Measurements from ENCODE around the gene DERL3.

The DERL3 gene

GRCh38 chr22:23801886-23802377 is 36.9 kb downstream of the DERL3 start:
- no peak for DNase-seq

GRCh38 chr22:23801238-23801821 is 37.5 kb downstream of the DERL3 start:
- no peak for DNase-seq

- no peak for DNase-seq
Measured at GRCh38 chr22:23800297-23801237, 38.2 kb downstream of the DERL3 start.

GRCh38 chr22:23796461-23796860 is 42.3 kb downstream of the DERL3 start:
- peak; percentile 64 for DNase-seq

GRCh38 chr22:23793326-23793725 is 45.5 kb downstream of the DERL3 start:
- no peak for DNase-seq

GRCh38 chr22:23791738-23792645 is 46.8 kb downstream of the DERL3 start:
- no peak for DNase-seq

- DNase-seq = peak; percentile 70
Measured at GRCh38 chr22:23790819-23791737, 47.7 kb downstream of the DERL3 start.

- DNase-seq = peak; percentile 15
Measured at GRCh38 chr22:23789638-23790037, 49.2 kb downstream of the DERL3 start.

- peak; percentile 16 for DNase-seq
Measured at GRCh38 chr22:23789121-23789520, 49.7 kb downstream of the DERL3 start.

GRCh38 chr22:23787910-23788309 is 50.9 kb downstream of the DERL3 start:
- no peak for DNase-seq

- no peak for DNase-seq
Measured at GRCh38 chr22:23787600-23787896, 51.3 kb downstream of the DERL3 start.

- DNase-seq = peak; percentile 93
Measured at GRCh38 chr22:23786752-23787599, 51.8 kb downstream of the DERL3 start, which contains the start of gene SMARCB1. Gene SMARCB1, plus strand, starts transcription at chr22:23786966. Its CDS starts 204 bp downstream, at chr22:23787170.

GRCh38 chr22:23786261-23786710 is 52.5 kb downstream of the DERL3 start:
- no peak for DNase-seq
